Measurements from ENCODE around the gene IGLL5.
"Not testable (repeated sequence)": the region's sequence is repeated elsewhere in the genome, so short reads cannot be mapped to it uniquely, and the experiment has no call there.

Gene IGLL5

DNA sequence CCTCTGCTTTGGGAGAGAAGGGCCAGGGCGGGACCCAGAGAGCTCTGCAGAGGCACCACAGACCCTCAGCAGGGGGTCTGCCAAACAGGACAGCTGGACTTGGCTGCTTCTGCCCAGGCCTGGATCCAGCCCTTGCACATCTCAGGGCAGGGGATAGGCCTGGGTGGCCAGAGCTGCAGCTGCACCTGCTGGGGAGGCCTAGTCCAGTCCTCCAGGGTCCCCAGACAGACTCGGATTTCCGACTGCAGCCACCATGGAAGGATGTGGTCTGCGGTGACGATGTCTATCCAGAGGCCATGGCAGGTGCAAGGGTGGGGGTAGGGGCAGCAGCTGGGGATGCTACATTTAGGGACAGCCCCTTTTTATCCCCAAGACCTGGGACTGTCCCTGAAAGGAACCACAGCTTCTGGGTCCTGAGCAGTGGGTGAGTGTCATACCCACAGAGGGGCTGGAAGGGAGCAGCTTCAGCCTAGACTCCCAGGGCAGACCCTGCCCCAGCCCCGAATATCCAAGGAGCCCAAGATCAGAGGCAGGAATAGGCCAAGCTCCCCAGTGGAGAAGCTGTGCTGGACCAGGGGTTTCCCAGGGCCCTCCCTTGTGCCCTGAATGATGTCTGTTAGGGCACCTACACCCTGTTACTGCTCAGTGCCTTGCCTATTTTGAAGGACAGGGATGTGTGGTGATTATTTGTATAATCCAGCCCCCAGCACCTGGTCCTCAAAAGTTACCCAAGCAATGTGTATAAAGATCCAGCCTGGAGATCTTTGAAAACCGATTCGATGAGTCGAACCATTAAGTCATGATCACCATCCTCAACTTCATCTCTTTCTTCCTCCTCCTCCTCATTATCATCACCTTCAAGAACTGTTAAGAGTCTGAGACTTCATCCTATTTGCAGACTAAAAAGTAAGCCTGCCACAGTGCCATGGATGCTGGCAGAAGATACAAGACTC, 2.5 kb upstream of the IGLL5 start:
- DNase-seq: no peak

- DNase-seq: no peak
These were observed 1.1 kb upstream of the IGLL5 start for GRCh38 chr22:22886546-22886945.

- DNase-seq: no peak
These were observed 1.1 kb downstream of the IGLL5 start for GRCh38 chr22:22888571-22889353.

- DNase-seq: no peak
These were observed 2.5 kb downstream of the IGLL5 start for GRCh38 chr22:22890085-22890484.

GRCh38 chr22:22891139-22891621, 3.6 kb downstream of the IGLL5 start:
- no peak for DNase-seq

- DNase-seq: no peak
These were observed 4.8 kb downstream of the IGLL5 start for GRCh38 chr22:22892096-22893052.

DNA sequence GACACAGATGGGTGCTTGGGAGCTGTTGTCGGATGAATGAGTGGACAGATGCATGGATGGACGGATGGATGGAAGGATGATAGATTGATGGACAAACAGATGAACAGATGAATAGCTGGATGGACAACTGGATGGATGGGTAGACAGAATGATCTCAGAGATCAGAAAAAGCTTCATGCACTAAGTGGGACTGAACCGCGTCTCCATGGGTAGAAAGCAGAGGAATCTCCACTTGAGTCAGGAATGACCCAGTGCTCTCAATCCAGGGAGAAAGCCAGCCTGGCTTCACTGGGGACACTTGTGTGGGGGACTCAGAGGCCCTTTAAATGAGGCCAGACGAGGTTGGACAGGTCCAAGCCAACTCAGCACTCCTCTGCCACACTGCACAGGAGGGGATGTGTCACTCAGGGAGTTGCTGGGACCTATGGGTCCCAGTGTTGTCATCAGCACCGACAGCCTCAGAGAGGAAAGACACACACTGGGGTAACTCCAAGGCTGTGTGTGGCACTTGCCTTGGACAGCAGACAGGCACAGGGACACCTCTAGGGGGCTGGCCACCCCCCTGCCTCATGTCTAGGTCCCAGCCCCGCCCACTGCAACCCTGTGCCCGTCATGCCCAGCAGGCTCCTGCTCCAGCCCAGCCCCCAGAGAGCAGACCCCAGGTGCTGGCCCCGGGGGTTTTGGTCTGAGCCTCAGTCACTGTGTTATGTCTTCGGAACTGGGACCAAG, 5.6 kb downstream of the IGLL5 start:
- DNase-seq: no peak

DNA sequence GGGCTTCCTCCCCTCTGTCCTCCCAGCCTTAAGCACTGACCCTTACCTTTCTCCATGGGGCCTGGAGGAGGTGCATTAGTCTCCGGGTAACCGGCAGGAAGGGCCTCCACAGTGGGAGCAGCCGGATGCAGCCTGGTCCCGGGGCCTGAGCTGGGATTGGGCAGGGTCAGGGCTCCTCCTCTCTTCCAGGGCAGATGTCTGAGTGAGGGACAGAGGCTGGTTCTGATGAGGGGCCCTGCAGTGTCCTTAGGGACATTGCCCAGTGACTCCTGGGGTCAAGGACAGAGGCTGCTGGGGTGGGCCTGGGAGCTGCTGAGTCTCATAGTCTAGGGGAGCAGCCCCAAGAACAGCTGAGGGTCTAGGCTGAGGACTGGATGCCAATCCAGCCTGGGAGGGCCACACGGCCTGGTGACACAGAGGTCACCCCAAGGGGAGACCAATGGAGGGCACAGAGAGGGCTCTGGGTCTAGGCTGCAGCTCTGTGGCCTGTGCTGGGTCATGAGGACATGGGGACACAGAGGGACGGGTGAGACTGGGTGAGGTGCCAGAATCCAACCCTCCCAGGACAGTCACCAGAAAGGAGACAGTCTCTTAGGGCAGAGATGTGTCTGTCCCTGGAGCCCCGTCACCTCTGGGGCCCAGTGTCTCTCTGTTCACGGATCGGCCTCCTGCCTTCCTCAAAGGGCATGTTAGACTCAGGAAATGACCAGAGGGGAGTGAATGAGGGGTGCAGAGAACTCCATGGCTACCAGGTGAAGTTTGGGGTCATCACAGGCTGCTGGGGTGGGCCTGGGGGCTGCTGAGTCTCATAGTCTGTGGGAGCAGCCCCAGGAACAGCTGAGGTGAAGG, 6.5 kb downstream of the IGLL5 start:
- no peak for DNase-seq

DNA sequence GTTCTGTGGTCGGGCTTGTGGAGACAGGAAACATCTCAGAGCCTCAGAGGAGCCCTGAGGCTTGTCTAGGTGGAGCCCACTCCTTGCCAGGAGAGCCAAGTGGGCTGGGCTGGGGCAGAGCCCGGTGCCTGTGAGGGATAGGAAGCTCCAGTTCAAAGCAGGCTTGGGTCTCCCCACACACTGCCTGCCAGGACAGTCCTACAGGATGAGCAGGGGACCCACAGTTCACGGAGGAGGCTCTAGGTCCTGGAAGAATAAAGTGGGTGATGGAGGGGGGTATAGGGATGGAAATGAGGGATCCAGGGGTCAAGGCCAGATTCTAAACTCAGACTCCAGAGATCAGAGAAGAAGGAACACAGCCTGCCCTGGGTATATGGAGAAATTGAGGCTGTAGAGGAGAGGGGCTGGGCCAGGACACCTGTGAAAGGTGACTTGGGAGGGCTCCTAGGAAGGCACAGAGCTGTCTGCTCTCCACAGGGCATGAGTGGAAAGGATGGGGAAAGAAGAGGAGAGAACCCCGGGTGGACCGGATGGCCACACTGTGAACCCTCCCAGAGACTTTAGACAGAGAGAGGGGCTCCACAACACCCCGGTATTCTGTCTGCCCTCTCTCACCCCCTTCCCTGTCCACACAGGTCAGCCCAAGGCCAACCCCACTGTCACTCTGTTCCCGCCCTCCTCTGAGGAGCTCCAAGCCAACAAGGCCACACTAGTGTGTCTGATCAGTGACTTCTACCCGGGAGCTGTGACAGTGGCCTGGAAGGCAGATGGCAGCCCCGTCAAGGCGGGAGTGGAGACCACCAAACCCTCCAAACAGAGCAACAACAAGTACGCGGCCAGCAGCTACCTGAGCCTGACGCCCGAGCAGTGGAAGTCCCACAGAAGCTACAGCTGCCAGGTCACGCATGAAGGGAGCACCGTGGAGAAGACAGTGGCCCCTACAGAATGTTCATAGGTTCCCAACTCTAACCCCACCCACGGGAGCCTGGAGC, 7.4 kb downstream of the IGLL5 start:
- DNase-seq: no peak

DNA sequence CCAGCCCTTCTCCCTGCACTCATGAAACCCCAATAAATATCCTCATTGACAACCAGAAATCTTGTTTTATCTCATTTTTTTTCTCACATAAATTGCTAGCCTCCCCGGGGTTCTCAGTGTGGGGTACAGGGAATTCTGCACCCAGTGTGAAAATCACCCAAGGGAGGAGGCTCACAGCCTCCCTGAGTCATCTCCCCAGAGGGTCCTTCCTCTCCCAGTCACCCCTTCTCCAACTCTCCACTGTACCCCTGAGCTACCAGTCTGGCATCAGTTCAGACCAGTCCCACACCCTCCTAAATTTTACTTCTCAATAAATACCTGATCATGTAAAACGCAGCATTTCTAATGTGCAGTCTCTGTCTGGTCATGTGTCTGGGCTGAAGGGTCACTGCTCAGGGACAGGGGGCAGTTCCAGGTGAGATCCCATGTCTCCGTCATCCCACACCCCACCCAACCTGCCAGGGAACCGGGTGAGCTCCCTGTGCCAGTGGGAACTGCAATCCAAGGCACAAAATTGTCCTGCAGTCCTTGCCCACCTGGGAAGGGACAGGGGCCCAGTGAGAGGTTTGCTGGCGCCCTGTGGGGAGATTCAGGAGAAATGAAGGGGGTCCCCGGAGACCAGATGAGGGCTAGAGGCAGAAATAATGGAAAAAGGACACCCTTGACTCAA, 8.3 kb downstream of the IGLL5 start:
- DNase-seq: no peak

DNA sequence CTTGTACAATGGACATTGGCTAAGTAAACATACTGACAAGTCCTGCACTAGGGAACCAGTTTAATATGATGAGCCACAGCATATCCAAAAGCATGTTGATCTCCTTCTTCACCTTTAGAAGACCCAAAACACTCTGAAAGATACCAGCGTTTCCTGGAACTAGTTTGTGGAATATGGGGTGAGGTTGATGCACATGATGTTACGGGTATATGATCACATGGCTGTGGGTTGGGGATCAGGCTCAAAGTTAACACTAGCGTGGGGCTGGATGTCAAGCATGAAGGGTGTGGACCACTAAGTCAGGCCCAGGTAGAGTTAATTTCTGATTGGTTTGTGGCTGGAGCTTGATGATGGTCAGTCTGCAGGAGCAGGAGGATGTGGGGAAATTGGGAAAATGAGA, 9.0 kb downstream of the IGLL5 start:
- no peak for DNase-seq

- DNase-seq: no peak
These were observed 9.5 kb downstream of the IGLL5 start for GRCh38 chr22:22897091-22897490.

DNA sequence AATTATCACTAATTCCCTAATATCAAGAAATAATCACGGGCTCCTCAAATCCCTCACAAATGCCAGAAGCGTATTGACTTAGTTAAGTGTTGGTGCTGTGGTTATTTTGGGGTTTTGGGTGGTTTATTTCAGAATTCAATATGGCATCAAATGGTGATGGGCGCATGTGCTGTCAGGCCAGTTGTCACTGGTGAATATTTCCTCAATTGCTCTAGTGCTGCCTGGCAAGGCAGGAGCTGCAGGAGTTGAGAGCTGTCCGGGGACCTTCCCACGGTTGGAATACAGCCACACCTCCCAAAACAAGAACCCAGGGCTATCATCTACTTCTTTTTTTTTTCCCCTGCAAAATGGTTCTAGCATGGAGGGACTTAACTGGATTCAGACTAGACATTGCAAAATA, 10.3 kb downstream of the IGLL5 start:
- DNase-seq: no peak

- DNase-seq: not testable (repeated sequence)
These were observed 10.9 kb downstream of the IGLL5 start for GRCh38 chr22:22898411-22898950.

- DNase-seq: not testable (repeated sequence)
These were observed 11.9 kb downstream of the IGLL5 start for GRCh38 chr22:22899342-22900080.

GRCh38 chr22:22900527-22901205, 13.1 kb downstream of the IGLL5 start:
- not testable (repeated sequence) for DNase-seq

DNA sequence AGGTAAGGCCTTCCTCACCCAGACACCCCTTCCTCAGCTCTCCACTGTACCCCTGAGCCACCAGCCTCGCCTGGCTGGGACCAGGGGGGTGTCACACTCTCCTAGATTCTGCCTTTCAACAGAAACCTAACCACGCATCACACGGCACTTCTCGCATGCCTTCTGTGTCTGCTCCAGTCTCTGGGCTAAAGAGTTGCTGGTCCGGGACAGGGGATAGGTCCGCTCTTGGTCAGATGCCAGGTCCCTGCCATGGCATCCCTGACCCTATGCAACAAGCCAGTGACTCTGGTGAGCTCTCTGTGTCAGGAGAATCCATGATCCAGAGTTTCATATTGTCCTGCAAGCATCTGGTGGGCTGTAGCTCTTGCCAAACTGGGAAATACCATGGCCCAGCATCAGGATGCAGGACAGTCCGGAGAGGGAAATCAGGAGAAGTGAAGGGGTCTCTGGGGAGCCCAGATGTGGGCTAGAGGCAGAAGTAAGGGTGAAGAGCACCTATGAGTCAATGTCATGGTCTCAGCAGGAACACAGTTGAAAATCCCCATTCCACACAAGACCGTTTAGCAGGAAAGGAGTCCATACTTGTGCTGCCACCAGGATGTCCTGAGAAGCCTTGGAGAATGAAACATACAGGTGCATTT, 14.1 kb downstream of the IGLL5 start:
- no peak for DNase-seq
